Activated CD4-positive, alpha-beta T cell treated with anti-CD3 and anti-CD28 coated beads, Interleukin-2, amount 50 U/mL, for 48 hours (primary cell): ENCODE measurements around the gene TTC7B.

Experiments
- DNase-seq, 2 experiments: peaks; one replicate each; pipeline ENCODE4 v3.0.0-alpha.2; 2020

TTC7B gene

DNA sequence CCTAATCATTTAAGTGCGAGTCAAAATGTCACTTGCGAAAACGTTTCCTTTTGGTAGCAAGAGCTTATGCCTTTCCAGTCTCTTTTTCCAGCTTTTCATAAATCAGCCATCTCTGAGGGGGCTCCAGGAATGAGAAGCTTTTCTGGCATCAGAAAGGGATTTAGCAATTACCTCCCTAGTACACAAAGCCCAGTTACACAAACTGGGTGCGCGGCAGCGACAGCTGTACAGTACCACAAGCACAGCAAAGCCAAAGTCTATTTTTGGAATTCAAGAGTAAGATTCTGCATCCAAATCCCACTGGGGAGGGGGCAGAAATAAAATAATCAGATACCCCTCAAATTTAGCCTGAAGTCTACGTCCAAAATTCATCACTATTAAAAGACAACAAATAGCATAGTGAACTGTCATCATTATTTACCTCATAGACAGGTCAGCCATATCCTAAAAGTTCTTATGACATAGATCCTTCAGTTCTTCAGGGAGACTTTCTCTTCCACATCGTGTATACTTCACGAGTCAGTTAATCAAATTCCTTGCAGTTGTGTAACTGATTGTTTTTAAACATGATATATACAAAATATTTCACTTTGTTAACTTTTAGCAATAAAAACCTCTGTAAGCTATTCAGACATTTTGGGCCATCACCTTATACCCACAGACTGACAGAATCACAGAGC, 150.8 kb downstream of the TTC7B start:
- no peak for DNase-seq

DNA sequence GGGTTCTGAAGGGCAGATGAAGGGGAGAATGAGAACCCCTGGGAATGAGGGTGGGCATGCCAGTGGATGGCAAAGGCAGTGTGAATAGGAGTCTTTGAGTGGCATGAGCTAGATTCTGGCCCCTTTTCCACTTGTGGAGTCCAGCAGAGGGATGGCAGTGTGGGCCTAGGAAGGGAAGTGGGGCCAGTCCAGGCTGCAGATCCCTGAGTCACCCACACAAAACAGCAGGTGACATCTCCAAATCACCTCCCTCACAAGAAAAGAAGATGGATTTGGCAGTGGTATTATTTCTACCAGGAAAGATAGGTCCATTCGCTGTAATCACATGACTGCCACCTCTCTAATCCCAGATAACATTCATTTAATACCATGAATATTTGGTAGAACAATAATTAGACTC, 151.3 kb downstream of the TTC7B start:
- no peak for DNase-seq

DNA sequence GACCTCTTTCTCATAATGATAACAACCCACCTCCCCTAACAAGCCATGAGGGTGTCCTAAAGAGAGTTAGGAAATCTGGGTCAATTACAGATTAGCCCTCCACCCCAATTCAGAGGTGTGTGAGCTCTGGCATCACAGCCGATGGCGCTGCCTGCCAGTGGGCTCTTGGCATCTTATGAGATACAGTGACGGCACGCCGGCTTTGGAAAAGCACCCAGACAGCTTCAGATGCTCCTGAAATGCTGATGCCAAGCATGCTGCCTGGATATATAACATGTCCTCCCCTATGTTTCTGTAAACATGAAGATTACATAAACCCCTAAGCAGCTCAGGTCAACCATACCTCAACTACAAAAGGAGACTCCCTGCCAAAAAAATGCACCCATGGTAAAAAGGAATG, 152.6 kb downstream of the TTC7B start:
- DNase-seq, result no peak

DNA sequence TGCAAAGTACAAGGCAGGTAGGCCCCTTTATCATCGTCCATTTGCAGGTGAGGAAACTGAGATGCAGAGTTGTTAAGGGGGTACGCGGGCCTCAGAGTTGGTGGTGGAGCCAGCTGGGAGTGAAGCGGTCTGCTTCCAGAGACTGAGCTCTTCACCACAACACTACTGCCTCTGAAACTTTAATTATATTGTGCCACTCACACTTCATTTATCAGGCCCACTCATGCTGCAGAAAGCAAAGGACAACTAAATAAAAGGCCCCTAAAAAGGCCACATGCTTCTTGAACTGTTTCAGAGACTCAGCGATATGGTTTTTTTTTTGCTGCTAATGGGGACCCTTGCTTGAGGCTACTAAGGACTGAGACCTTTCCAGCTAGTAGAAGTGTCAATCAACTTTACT, 153.1 kb downstream of the TTC7B start:
- DNase-seq, result no peak

DNA sequence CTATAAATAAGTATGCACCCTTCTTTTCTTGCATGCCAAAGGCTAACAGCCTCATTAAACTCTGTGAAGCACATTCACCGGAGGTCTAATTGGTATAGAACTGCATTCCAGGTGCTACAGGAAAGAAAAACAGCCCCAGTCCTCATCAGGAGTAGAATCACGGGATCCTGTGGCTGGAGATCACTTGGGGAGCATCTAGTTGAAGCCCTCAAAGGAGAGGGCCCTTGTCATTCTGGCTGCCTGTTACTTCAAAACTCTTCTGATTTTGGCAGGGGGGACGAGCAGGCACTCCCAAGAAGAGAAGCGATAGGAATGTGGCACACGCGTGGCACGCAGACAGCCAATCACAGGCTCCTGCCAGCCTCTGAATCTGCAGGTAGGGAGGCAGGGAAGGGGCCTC, 154.4 kb downstream of the TTC7B start:
- no peak for DNase-seq

DNA sequence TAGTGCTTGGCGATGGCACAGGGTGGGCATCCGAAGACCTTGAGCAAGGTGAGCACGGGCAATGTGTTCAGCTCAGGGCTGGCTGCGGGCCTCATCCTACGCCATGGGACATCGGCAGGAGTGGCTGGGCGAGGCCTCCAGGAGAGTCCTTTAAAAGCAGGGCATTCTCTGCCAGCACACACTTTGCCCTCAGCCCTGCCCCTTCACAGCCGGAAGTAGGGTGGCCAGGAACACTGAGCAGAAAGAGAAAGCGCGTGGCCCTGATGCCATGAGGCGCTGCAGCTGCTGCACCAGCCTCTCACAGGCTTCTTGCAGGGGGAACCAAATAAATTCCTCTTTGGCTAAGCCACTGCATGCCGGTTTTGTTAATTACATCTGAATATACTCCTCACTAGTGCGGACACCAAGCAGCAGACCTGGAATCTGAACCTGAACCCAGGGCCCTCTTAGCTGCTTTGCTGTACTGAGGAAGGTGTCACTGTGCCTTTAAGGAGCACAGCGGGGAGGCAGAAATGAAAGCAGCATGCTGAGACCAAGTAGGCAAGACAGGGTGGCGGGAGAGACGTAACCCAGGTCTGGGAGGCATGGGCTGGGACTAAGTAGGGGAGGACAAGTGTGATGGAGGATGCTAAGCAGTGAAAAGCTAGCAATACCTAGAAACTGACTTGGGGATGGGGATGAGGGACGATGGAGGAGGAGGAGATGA, 155.2 kb downstream of the TTC7B start:
- no peak for DNase-seq

DNA sequence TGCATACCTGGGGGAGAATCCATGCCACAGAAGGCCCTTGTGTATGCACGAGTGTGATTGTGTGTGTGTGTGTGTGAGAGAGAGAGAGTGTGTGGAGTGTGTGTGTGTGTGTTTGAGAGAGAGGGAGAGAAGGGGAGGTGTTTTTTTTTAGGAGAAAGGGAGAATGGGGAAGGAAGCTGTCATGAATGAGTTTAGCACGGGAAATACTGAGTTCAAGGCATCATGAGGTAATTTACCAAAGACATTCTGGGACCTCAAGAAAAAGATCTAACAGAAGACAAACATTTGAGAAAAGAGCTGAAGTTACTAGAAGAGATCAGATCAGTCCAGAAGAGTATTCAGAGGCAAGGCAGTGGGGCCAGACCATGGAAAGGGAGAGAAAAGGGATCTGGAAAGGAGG, 157.1 kb downstream of the TTC7B start:
- DNase-seq, result no peak

DNA sequence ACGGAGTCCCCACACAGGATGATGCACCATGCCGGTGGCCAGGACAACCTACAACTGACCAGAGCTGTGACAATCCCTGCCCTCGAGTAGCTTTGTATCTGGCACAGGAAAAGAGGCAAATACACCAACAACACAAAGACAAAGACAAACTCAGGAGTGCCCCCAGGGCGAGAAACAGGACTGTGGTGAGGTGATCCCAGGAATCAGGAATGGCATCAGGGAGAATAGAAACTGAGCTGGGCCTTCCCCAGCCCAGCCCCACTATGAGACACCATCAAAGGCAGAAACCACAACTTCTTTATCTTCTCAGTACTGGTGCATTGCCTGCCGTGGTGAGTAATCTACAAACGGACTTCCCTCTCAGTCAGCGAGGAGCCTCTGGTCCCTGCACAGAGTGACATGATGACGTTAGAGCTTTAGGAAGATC, 157.7 kb downstream of the TTC7B start:
- peak; percentile 16 to 28 for DNase-seq

DNA sequence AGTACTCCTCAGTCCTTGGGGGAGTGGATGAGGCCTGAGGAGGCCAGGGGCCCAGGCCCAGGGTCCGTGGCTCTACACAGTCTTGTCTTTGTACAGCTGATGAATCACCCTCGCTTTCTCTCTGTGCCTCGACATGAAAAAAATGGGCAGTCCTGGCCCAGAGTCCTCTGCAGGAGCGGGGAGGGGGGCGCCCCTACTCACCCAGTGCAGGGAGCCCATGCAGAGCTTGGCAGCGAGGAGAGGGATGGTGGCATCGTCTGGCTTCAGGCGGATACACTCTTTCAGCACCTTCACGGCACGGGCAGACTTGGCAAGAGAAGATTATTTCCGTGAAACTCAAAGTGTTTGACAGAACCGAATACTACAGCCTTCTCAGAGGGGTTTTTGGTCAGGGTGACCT, 159.3 kb downstream of the TTC7B start:
- DNase-seq, result no peak

DNA sequence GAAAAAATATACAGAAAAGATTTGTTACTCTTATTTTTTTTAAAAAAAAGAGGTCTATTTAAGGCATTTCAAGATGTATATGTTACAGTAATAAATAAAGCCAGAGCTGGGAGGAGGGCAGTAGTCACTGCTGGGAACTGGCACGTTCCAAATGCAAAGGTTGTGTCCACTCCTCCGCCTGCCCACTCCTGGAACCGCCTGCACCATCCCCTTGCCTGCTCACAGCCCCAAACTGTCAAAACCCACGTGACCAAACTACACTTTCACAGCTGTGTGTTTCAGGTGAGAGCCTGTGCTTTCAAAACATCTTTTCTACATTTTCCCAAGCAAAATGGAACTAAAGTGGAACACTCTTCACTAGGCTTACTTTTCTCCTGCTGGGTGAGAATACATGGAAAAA, 160.4 kb downstream of the TTC7B start:
- no peak for DNase-seq

DNA sequence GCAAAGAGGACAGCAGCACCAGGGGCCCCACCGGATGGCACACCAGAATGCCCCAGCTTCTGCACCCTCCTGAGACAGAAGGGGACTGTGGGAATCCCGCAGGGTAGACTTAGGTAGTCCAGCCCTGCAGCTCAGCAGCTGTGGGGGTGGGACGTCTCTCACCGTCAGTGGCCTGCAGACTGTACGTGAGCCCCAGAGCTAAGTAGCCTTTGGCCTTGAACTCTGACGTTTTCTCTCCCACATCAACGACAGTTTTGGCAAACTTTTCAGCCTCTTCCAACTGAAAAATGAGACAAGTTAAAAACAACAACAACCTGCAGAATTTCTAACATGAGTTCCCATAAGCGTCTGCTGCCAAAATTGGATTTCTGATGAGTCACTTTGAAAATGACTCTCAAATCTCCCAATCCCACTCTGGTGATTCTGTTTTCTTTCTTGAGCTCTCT, 161.4 kb downstream of the TTC7B start:
- DNase-seq, result no peak

DNA sequence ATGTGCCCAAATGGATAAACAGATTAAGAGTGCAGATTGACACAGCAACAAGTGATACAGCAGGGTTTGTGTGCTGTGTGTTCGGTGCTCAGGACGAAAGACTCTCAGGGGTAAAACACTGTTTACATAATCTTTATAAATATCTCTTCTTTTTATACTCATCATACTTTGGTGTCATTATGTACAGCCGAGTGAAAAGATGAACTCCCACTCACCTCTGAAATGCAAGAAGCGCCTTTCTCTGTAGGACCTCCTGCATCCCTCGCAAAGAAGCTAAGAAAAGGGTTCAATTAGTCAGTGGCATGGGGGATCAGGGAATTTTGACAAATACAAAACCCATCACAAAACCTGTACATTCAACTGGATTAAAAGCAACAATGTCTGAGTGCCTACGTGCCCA, 163.6 kb downstream of the TTC7B start:
- DNase-seq, result no peak

DNA sequence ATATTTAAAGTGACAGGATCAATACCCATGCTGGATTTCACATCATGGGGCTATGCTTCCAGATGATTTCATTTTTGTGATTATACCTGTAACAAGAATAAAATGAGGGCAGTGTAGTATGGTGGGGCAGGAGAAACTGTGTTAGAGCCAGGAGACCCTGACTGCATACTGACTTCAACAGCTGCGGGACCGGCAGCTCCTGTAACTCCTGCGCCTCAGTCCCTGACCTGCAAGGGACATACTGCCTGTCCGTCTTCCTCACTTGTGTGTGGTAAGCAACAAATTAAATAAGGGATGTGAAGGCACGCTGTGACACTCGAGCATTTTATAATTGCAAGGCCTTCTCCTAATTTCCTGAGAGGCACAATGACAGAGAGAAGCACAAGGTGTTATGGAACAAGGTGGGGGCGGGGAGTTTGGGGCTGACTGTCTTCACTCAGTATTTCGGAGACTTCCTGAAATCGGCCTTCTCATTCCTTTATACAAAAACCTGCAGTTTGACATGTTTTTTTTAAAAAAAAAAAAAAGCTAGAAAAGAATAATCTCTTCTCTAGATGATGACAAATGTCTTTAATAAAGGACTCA, 164.2 kb downstream of the TTC7B start:
- DNase-seq, result no peak

DNA sequence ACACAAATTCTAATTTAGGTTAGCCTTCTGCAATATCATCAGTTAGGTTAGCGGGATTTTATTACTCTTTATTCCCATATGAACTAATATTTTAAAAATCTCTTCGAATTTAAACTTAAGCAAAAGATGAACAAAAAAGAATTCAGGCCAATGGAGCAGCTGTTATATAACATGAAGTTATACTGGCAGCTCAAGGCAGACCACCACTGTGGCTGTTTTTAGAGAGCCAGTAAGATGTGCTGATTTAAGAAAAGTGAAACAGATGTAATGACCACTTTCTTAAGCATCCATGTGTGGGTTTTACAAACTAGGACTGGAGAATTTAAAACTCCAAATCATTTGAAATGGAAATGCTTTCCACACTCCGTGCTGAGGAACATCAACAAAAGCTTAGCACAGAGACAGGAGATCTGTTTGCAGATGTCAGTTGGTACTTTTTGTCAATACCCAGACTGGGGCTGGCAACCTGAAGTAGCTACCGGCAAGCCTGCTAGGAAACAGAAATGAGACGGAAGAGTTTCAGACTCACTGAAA, 164.9 kb downstream of the TTC7B start:
- DNase-seq, result no peak

DNA sequence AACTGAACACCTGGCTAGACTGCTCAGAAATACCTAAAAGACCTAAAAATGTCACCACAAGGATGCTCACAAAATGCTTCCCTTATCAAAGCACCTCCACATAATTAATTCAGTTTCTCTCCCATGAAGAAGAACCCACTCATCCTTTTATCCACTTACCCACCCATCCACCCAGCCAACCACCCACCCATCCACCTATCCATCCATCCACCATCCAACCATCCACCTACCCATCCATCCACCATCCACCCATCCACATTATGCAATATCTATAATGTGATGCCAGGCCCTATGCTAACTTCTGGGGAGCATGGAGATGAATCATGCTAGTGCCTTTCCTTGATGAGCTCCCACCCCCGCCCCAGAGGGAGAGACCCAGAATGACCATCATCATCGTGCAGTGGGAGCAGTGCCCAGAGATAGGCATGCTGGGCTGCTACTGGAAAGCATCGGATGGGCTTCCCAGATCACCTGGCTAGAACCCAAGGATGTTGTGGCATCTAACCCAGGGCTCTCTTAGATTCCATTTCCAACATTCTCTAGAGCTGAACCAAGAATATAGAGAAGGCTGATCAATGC, 166.6 kb downstream of the TTC7B start:
- no peak for DNase-seq

DNA sequence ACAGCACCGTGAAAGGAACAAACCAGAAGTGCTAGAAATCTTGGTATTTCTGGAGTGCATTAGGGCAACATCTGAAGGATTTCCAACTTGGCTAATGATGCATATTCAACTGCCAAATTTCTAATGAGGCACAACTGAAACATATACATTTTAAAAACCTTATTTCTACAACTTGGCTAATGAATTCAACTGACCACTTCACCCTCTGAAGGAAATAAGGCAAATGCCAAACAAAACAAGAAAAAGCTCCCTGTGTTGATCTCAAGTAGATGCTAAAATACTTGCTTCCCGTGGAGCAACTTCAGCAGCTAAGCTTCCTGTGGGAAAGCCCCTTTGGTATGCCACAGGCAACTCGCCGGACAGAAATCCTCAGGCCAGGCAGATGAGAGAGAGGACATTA, 167.1 kb downstream of the TTC7B start:
- DNase-seq, result no peak

DNA sequence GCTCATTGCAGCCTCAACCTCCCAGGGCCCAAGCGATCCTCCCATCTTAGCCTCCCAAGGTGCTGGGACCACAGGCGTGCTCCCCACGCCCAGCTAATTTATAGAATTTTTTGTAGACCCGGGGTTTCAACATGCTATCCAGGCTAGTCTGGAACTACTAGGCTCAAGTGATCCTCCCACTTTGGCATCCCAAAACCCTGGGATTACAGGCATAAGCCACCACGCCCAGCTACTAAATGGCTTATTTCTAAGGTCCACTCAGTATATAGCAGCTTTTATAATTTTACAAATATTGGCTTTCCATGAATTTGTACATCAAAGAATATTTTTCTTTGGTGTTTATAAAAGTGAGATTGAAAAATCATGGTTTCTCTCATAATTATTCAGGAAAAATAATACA, 167.8 kb downstream of the TTC7B start:
- DNase-seq, result no peak

DNA sequence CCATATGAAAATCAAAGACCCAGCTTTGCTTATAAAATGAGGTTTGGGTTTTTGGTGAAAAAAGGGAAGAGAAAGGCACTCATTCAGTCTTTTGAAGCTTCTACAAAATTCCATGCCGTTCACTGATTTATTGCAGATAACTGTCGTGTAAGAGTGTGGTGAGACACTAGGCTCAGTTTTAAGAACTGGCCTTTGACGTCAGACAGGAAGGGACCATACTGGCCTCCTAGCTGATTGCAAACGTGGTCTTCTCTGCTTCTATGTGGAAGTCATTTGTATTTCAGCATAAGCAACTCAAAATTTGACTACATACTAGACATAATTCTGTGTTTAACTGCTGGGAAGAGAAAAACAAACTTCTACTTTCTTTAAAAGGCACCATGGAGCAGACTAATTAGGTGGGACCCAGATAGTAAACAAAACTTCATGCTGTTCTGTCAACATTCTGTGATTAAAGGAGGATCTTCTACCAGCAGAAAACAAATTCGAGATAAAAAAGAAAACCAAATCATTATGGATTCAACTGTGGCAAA, 168.7 kb downstream of the TTC7B start:
- no peak for DNase-seq

DNA sequence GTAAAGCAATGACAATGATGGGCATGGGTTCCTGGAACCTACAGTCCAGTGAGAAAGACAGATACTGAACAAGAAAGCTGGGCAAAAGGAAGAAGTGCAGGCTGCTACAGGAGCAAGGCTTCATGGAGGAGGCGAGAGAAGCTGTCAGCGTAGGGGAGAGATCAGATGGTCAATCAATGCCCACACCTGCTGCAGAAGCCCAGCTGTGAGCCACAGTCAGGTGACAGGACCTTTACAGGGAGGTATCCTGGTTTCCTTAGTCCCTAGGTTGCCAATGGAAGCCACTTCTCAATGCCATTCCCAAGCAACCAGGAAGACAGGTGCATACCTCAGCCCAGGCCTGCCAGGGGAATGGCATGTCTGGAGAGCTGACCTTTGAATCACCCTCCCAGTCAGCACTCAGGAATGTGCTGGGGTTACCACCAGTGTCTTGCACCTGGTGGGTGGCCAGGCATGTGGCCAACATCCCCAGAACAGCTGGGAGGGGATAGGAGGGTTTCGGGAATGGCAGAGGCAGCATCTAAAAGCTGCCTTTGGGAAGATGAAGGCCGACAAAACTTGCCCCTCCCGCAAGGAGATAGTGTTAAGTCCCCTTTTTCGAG, 170.3 kb downstream of the TTC7B start:
- DNase-seq, result no peak

DNA sequence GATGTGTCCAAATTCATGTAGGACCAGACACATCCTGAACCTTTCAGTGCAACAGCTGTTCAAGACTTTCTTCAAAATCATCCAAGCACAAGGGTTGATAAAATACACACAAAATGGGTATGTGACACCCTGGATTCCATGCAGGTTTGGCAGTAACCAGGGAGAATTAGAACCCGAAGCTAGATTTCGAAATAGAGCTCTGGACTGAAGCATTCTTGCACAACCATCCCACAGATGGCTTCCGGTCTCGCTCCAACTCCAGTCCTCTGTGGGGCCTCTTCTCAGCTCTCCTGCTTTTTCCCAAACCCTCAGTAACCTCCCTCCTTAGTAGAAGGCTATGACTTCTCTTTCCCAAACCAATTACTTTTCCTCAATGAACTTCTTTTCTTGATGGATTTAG, 171.3 kb downstream of the TTC7B start:
- DNase-seq, result no peak

DNA sequence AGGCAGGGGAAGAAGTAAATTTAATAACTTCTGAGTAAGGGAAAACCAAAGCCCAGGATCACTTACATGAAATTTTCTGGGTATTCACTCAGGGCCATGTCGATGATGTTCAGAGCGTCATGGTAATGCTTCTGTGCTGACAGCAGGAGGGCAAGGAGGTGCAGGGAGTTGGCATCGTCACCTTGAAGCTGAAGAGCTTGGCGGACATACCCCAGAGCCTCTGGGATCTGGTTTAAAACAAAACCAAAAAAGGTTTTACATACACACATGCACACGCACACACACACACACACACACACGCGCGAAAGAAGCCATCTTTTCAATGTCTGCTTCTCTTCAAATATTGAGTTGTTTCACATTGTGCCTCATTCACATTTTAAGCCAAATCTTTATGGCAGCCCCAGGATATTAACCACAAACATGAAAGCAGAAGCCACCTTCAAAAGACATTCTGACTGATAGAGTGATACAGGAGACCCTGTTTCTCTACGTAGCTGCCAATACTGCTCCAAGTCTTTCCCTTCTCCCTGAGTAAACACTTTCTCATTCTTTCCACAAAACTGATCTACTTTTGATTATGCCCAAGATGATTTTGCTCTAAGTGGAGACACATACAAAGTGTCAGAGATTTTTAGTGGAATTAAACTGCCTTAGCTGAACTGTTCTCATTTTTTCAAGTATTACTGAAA, 172.1 kb downstream of the TTC7B start:
- no peak for DNase-seq

DNA sequence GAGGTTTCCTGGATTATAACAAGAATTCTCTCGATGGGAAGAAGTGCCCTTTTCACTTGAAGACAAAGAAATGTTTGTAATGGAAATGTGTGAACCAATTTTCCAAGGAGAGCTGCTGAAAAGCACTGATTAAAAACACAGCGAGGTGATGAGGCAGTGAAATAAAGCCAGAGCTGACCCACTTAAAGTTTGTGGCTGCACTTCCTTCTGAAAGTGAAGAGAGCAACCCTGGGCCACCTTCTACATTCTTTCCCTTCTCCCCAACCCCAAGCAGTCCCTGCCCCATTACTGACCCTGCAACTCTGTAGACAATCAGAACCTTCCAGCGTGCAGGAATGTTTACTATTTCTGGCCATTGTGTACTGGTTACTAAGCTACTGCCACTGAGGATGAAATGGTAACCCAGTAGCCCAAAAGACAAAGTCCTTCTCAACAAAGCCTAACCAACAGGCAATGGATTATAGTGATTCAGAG, 173.9 kb downstream of the TTC7B start:
- DNase-seq, result no peak
